GM18519 (cell line): ENCODE measurements around the gene NACC1.

ENCODE experiments used
- ATAC-seq: cut with Tn5 transposase; IDR thresholded peaks from one replicate; pipeline ENCODE4 v1.9.1; 2021; ENCODE audit warnings: mild to moderate bottlenecking, moderate library complexity; ENCODE audit not compliant: unreplicated experiment, low FRiP score

NACC1 gene

GRCh38 chr19:13087295-13087694 is 30.8 kb upstream of the NACC1 start:
- no peak for ATAC-seq

- ATAC-seq = no peak
Observed at GRCh38 chr19:13087795-13088537, 30.1 kb upstream of the NACC1 start.

GRCh38 chr19:13089139-13089856 is 28.8 kb upstream of the NACC1 start:
- ATAC-seq = no peak

- ATAC-seq = no peak
Observed at GRCh38 chr19:13089857-13090507, 28.1 kb upstream of the NACC1 start.

- no peak for ATAC-seq
Observed at GRCh38 chr19:13090511-13091231, 27.4 kb upstream of the NACC1 start.

- ATAC-seq = no peak
Observed at GRCh38 chr19:13091400-13092157, 26.5 kb upstream of the NACC1 start.

GRCh38 chr19:13092158-13092543 is 25.9 kb upstream of the NACC1 start:
- no peak for ATAC-seq

GRCh38 chr19:13092606-13093235 is 25.3 kb upstream of the NACC1 start:
- ATAC-seq = no peak

GRCh38 chr19:13093407-13094105 is 24.5 kb upstream of the NACC1 start:
- no peak for ATAC-seq

- no peak for ATAC-seq
Observed at GRCh38 chr19:13094106-13094504, 24.0 kb upstream of the NACC1 start.

- ATAC-seq = no peak
Observed at GRCh38 chr19:13094771-13095392, 23.2 kb upstream of the NACC1 start.

GRCh38 chr19:13095393-13095784 is 22.7 kb upstream of the NACC1 start:
- no peak for ATAC-seq

GRCh38 chr19:13095934-13096927 is 21.8 kb upstream of the NACC1 start:
- no peak for ATAC-seq

GRCh38 chr19:13097033-13097462 is 21.0 kb upstream of the NACC1 start:
- no peak for ATAC-seq

GRCh38 chr19:13097463-13098258 is 20.4 kb upstream of the NACC1 start:
- no peak for ATAC-seq

GRCh38 chr19:13098277-13099072 is 19.6 kb upstream of the NACC1 start:
- ATAC-seq = no peak
